Heart left ventricle (tissue), 13 donors: ENCODE measurements around the gene XCL1.

Source experiments
- POLR2A ChIP-seq, 2 donors: fragments of 450-650 bp; IDR thresholded peaks; one replicate each; pipeline ENCODE4 v1.6.1; 2017; ENCODE audit warnings: antibody characterized with exemption in 2 of 2, mild to moderate bottlenecking in 2 of 2, moderate library complexity in 2 of 2
- TF ChIP-seq, protein P1 (sequence below), 12 donors: fragments of 200-600 bp; sonication (generic) in 4 of 12; IDR thresholded peaks; one replicate each; pipeline versions ENCODE4 v1.5.0 to v1.8.0; 2018 to 2022; ENCODE audit warnings: antibody characterized with exemption in 12 of 12, mild to moderate bottlenecking in 5 of 12
- donor health status: ischemic (EF 13 %, LVEDD 7.1; RV severe dilation, severe dysfunction).
- donor health status: DM: no; HTN: yes; CAD: no.
- donor health status: DM: no; HTN: no; CAD: no.
- donor health status: ischemic (EF 25% LVEDD 6.9; RV normal size, moderate dysfunction).
- donor health status: ischemic (EF 25% LVEDD 5.7; RV mildly dilated, moderate dysfunction).
- donor health status: ischemic (EF 35%, LVEDD 5.7; RV mildly dilated, moderate dysfunction).
- donor health status: nonischemic (EF 11% LVEDD 7.7; RV severe dilation, severe dysfunction).
- donor health status: DM: yes; HTN: yes; CAD: no.
- donor health status: PGD.
- donor health status: ischemic (EF 29% LVEDD 5.4; RV normal size, mild dysfunction).
- donor health status: nonischemic (EF 23%, LVEDD 6.1; RV moderate dilation, normal function).

DNA sequence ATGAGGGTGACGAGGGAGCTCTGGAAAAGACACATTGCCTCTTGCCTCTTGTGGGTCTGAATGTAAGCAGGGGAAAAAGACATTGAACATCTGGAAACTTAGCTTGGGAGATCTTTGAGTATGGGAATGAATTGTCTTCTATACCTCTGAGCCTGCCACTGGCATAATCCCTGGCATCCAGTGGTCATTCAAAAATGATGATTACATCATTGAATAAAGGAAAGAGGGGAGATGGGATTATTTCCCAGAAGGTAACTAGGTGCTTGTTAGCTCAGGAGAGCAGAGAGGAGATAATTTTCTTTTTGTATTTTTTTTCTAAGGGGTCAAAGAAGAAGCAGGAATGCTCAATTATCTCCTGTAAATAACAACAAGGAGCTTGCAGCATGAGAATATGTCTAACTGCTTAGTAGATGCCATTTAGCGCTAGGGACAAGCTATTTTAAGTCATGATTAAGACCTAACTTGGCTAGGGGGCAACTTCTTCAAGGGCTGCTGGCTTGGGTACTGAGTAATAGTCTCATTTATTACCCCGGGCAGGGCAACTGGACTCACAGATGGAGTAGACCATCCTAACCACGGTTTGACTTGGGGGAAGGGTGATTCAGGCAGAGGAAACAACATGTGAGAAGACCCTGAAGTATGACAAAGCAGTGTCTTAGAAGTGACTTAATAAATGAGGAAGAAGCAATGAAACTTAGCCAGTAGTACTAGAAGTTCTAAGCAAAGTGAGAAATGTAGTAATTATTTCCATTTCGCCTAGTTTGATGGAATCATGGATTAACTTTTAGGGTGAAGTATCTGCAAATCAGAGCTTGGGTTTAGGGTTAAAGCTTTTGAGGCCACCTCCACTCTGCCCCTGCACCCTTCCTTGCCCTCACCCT is 21.6 kb upstream of the XCL1 start:
- TF ChIP-seq POLR2A (IDR thresholded peaks at IDR 0.05), result no peak
- TF ChIP-seq, protein P1, sequence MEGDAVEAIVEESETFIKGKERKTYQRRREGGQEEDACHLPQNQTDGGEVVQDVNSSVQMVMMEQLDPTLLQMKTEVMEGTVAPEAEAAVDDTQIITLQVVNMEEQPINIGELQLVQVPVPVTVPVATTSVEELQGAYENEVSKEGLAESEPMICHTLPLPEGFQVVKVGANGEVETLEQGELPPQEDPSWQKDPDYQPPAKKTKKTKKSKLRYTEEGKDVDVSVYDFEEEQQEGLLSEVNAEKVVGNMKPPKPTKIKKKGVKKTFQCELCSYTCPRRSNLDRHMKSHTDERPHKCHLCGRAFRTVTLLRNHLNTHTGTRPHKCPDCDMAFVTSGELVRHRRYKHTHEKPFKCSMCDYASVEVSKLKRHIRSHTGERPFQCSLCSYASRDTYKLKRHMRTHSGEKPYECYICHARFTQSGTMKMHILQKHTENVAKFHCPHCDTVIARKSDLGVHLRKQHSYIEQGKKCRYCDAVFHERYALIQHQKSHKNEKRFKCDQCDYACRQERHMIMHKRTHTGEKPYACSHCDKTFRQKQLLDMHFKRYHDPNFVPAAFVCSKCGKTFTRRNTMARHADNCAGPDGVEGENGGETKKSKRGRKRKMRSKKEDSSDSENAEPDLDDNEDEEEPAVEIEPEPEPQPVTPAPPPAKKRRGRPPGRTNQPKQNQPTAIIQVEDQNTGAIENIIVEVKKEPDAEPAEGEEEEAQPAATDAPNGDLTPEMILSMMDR (IDR thresholded peaks at IDR 0.05), result no peak
